GM12873 (cell line): Measurements from ENCODE around the gene AKAP11.

Experiments used
- CTCF ChIP-seq: IDR thresholded peaks from 2 replicates; pipeline ENCODE4 v1.5.1; 2012; ENCODE audit warnings: low read depth, mild to moderate bottlenecking, moderate library complexity, low read length, control low read depth; ENCODE audit not compliant: insufficient read depth; ENCODE audit errors: missing control alignments

AKAP11 gene

GRCh38 chr13:42284068-42284467, 12.1 kb downstream of the AKAP11 start:
- TF ChIP-seq CTCF: no peak

GRCh38 chr13:42298392-42298791, 26.4 kb downstream of the AKAP11 start:
- no peak for TF ChIP-seq CTCF

- no peak for TF ChIP-seq CTCF
Observed at GRCh38 chr13:42305503-42305902, 33.6 kb downstream of the AKAP11 start.

- no peak for TF ChIP-seq CTCF
Observed at GRCh38 chr13:42307461-42307860, 35.5 kb downstream of the AKAP11 start.

GRCh38 chr13:42312817-42313431, 41.0 kb downstream of the AKAP11 start:
- TF ChIP-seq CTCF: no peak

- no peak for TF ChIP-seq CTCF
Observed at GRCh38 chr13:42318570-42318969, 46.6 kb downstream of the AKAP11 start.

- no peak for TF ChIP-seq CTCF
Observed at GRCh38 chr13:42320375-42320787, 48.4 kb downstream of the AKAP11 start.
